NOMO-1 treated with DMSO at 0.1 percent for 48 hours (cell line): ENCODE results near the gene NDUFB8.

Source experiments
- DNase-seq: peaks from one replicate; lab custom pipeline; 2025; ENCODE audit not compliant: unreplicated experiment; lab: John Stamatoyannopoulos, UW

NDUFB8 gene

GRCh38 chr10:100537475-100537874, 7.8 kb upstream of the NDUFB8 start:
- DNase-seq = no peak

DNA sequence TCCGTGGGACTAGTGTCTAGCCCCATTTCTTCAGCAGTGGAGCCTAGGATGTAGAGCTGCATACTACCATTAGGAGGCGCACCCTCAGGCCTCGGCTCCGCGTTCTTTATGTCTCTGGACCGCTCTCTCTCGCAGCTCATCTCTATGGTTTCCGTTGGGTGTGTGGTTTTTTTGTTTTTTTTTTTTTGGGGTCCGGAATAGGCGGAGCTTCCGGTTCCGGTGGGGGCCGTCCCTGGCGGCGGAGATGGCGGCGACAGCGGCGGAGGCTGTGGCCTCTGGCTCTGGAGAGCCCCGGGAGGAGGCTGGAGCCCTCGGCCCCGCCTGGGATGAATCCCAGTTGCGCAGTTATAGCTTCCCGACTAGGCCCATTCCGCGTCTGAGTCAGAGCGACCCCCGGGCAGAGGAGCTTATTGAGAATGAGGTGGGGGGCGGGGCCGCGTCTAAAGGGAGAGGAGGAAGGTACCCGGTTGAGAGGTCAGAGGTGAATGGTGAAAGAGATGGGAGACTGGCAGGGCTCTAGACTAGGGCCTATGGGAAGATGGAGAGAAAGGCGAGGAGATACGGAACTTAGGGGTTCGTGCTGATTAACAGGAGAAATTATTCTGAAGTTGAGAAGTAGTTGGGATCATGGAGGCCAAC, 6.2 kb upstream of the NDUFB8 start, which contains the start of gene HIF1AN:
Gene HIF1AN, plus strand, starts transcription at position 229 of the 639 bp plus-strand sequence. Its CDS starts 16 bp downstream, at position 245.
- peak; percentile 96 for DNase-seq

- no peak for DNase-seq
Observed at GRCh38 chr10:100535338-100535714, 5.7 kb upstream of the NDUFB8 start.

DNA sequence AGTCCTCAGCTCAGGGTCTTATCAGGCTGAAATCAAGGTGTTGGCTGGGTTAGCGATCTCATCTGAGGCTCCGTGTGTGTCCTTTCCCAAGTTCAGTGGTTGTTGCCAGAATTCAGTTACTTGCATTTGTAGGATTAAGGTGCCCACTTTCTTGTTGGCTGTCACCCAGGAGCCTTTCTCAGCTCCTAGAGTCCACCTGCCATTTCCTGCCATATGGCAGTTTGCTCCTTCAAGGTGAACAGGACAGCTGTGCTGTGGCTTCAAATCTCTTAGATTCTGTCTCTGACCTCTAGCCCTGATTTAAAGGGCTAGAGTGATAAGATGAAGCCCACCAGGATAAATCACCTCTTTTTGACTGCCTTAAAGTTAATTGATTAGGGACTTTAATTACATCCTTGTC, 5.1 kb upstream of the NDUFB8 start:
- DNase-seq = no peak

DNA sequence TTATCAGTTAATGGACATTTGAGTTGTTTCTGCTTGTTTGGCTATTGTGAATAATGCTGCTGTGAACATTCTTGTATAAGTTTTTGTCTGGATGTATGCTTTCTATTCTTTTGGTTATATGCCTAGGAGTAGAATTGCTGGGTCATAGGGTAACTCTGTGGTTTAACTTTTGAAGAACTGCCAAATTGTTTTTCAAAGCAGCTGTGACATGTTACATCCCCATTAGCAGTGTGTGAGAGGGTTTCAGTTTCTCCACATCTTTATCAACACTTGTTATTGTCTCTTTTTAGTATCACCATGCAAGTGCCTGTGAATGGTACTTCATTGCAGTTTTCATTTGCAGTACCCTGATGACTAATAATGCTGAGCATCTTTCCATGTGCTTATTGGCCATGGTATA, 2.1 kb upstream of the NDUFB8 start:
- DNase-seq = no peak

- DNase-seq = no peak
Observed at GRCh38 chr10:100528921-100529474, 673 bp downstream of the NDUFB8 start.

DNA sequence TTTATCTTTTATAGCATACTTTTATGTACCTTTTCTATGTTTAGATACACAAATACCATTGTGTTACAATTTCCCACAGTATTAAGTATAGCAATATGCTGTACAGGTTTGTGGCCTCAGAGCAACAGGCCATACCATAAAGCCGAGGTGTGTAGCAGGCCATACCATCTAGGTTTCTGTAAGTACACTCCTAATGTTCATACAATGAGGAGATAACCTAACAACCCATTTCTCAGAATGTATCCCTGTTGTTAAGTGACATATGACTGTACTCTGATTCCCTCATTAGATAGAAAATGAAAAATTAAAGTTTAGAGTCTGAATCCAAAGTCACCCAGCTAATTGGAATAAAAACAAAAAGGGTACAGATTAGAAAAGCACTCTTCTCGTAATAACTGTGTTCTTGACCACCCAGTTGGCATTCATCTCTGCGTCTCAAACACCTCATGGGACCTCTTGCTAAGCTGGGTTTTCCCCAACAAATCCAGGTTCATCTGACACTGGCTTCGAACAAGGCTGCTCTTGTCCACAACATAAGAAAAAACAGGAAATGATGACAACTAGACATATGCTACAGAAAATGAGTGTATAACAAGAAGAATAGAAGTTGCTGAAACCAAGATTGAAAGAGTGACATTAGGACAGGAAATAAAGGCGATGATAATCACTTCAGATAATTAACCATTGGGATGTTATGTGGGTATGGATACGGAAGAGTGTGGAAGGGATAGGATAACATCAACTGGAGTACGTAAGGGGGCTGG, 1.4 kb downstream of the NDUFB8 start:
- peak; percentile 5 for DNase-seq

DNA sequence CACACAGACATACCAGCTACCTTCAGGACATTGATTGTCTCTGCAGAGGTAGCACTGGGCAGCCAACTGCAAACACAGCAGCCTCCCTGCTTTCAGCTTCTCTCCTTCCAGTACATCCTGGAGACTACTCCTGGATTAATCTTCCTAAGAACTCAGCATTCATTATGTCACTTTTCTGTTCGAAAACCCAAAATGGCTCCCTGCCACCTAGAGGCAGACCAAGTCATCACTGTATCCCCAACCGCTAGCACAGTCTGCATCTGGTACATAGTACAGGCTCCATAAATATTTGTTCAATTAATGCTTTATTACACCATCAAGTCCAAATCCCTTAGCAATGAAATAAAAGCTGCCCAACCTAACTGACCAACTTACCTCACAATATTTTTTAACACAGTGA, 5.0 kb downstream of the NDUFB8 start:
- DNase-seq = no peak

DNA sequence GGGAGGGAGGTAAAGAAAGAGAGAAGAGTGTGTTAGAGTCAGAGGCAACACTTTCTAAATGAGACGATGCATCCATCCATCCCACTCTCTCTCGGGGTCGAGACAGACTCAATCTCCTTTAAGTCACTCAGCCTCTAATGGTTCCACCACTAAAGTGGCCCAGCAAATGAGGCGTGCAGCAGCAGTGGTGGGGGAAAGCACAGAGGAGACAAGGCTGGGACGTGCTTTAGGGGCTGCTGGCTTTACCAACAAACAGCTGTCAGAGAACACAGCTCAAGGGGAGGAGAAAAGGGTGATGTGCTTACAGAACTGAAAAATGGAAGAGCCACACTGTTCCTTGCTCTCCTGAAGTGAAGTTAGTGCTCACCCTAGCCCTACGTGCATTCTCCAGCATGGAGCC, 5.5 kb downstream of the NDUFB8 start:
- no peak for DNase-seq

DNA sequence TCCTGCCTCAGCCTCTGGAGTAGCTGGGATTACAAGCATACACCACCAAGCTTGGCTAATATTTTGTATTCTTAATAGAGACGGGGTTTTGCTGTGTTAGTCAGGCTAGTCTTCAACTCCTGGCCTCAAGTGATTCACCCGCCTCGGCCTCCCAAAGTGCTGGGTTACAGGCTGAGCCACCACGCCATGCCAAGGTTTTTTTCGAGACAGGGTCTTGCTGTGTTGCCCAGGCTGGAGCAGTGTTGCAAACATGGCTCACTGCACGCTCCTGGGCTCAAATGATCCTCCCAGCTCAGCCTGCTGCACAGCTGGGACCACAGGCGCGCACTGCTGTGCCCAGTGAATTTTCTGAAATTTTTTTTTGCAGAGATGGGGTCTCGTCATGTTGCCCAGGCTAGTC, 6.7 kb downstream of the NDUFB8 start:
- no peak for DNase-seq

GRCh38 chr10:100522107-100522801, 7.4 kb downstream of the NDUFB8 start:
- DNase-seq = no peak

- DNase-seq = no peak
Observed at GRCh38 chr10:100520811-100521210, 8.9 kb downstream of the NDUFB8 start.

- DNase-seq = no peak
Observed at GRCh38 chr10:100519311-100520051, 10.2 kb downstream of the NDUFB8 start, which contains the start of gene SEC31B. Gene SEC31B (minus strand): TSS chr10:100519861. CDS start chr10:100516952, 2,909 bp downstream.

DNA sequence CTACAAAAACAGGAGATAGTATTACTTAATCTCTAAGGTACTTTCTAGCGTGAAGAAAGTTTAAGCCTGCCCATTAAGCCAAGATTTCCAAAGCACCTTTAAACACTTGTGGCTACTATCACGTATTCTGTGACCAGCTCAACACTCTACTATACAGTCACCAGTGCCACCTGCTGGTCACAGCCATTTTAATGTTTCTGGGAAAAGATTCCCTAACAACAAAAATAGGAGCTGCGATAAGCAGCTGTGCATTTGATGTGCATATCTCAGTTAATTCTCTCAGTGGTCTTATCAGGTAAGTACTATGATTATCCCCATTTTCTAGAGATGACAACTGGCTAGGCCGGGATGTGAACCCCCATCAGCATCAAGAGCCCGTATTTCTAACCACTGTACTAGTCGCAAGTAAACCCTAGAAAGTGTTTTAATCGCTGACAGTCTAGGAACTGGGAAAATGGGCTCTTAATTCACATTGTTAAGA, 10.9 kb downstream of the NDUFB8 start:
- DNase-seq = peak; percentile 41

DNA sequence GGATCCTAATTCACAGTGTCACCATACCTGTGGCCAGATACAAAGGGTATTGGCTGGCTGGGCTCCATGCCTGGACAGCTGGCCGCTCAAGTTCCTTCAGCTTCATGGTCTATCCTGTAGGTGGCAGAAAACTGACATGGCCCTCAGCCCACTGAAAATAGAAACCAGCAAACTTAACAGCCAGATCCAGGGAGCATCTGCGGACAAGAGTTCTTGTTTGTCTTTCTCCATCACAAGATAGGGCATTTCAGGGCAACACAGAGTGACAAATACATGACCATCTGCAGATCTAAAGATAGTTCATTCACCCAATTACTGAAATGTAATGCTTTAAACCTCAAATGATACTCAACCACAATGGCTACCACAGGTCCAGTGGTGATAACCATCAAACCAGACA, 12.8 kb downstream of the NDUFB8 start:
- no peak for DNase-seq

DNA sequence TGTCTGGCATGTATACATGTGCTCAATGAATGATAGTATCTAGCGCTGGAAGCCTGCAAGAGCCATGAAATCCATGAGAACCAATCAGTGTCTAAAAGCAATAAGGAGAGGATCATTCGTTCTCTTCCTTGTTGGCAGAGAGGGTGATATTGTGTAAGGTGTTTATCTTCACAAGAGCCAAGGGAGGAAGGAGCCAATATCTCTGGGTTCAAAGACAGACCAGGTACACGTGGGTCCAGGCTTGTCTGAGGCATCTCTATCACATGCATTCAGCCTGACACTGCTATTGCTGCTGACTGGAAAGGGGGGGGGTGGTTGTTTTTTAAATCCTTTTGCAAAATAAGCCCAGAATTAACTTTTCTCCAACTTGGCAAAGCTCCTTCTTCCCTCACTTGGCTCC, 14.1 kb downstream of the NDUFB8 start:
- DNase-seq = no peak

- DNase-seq = peak; percentile 90
Observed at GRCh38 chr10:100510533-100511308, 18.9 kb downstream of the NDUFB8 start.

GRCh38 chr10:100509241-100509840, 20.3 kb downstream of the NDUFB8 start:
- DNase-seq = no peak

- peak; percentile 55 for DNase-seq
Observed at GRCh38 chr10:100508691-100509150, 20.9 kb downstream of the NDUFB8 start.
